Naive thymus-derived CD4-positive, alpha-beta T cell (primary cell): ENCODE measurements around the gene TESK2. TPM values are rescaled to one million over a fixed set of nuclear protein-coding genes. Genes with fewer than 3 reads are reported as not detected.

Source experiments
- ATAC-seq: fragments of 150-1000 bp; cut with Tn5 transposase; 2 replicates; pipeline ENCODE4 v1.10.0; 2021; ENCODE audit warnings: mild to moderate bottlenecking, moderate library complexity
- CTCF ChIA-PET: fragments of 350-600 bp; sonication (Branson Sonifier 250); formaldehyde crosslinking; loops from one replicate; lab custom pipeline; 2021; ENCODE audit warnings: antibody characterized with exemption; lab: Charles Lee
- POLR2A ChIA-PET: fragments of 350-600 bp; sonication (Branson Sonifier 250); formaldehyde crosslinking; loops from one replicate; lab custom pipeline; 2021; ENCODE audit warnings: antibody characterized with exemption, inconsistent platforms; lab: Charles Lee
- DNase-seq, 9 donors: peaks; one replicate each; pipeline versions ENCODE4 v3.0.0 to v3.0.0-alpha.2; 2020 to 2022; ENCODE audit warnings: mixed read lengths in 1 of 9
- H3K27ac ChIP-seq: one replicate; pipeline ENCODE4 v1.7.0; 2013; ENCODE audit warnings: mild to moderate bottlenecking, low read depth, low read length, moderate library complexity
- H3K27me3 ChIP-seq, 2 donors: one replicate each; pipeline ENCODE4 v1.7.0; 2013; ENCODE audit warnings: low read length in 2 of 2, mild to moderate bottlenecking in 2 of 2, moderate library complexity in 2 of 2; ENCODE audit not compliant: control insufficient read depth in 2 of 2, insufficient read depth in 2 of 2
- H3K36me3 ChIP-seq, 3 experiments: 1 replicate in 2 of 3; 2 replicates in 1 of 3; pipeline ENCODE4 v1.7.0; 2013; ENCODE audit warnings: low read length in 3 of 3, mild to moderate bottlenecking in 3 of 3, moderate library complexity in 1 of 3; ENCODE audit not compliant: insufficient read depth in 3 of 3, control insufficient read depth in 2 of 3
- H3K4me1 ChIP-seq, 2 donors: one replicate each; pipeline ENCODE4 v1.7.0; 2013; ENCODE audit warnings: low read length in 2 of 2, mild to moderate bottlenecking in 2 of 2, moderate library complexity in 1 of 2; ENCODE audit not compliant: control insufficient read depth in 2 of 2, insufficient read depth in 2 of 2
- H3K4me3 ChIP-seq: 2 replicates; pipeline ENCODE4 v1.7.0; 2013; ENCODE audit warnings: mild to moderate bottlenecking, low read length
- H3K9me3 ChIP-seq, 3 experiments: 1 replicate in 2 of 3; 2 replicates in 1 of 3; pipeline ENCODE4 v1.7.0; 2013; ENCODE audit warnings: low read length in 3 of 3; ENCODE audit not compliant: control insufficient read depth in 2 of 3
- H3K27ac Mint-ChIP-seq, 9 donors: one replicate each; pipeline ENCODE4 v1.8.0; 2020 to 2022; ENCODE audit warnings: mixed read lengths in 9 of 9, mild to moderate bottlenecking in 8 of 9, moderate library complexity in 5 of 9, inconsistent platforms in 2 of 9
- H3K27me3 Mint-ChIP-seq, 5 donors: one replicate each; pipeline ENCODE4 v1.8.0; 2021 to 2022; ENCODE audit warnings: mixed read lengths in 5 of 5, mild to moderate bottlenecking in 1 of 5
- H3K36me3 Mint-ChIP-seq, 5 donors: one replicate each; pipeline ENCODE4 v1.8.0; 2020 to 2022; ENCODE audit warnings: mixed read lengths in 5 of 5, mild to moderate bottlenecking in 3 of 5, inconsistent platforms in 1 of 5
- H3K4me1 Mint-ChIP-seq, 7 donors: one replicate each; pipeline ENCODE4 v1.8.0; 2020 to 2022; ENCODE audit warnings: mixed read lengths in 7 of 7, mild to moderate bottlenecking in 3 of 7, inconsistent platforms in 1 of 7
- H3K4me3 Mint-ChIP-seq, 10 donors: one replicate each; pipeline ENCODE4 v1.8.0; 2020 to 2022; ENCODE audit warnings: mild to moderate bottlenecking in 10 of 10, mixed read lengths in 10 of 10, moderate library complexity in 6 of 10, inconsistent platforms in 2 of 10
- H3K9me3 Mint-ChIP-seq, 11 donors: one replicate each; pipeline ENCODE4 v1.8.0; 2020 to 2022; ENCODE audit warnings: mixed read lengths in 11 of 11, mild to moderate bottlenecking in 4 of 11, inconsistent platforms in 1 of 11, moderate library complexity in 1 of 11
- intact Hi-C, 2 donors: fragments of 100-400 bp; cut with micrococcal nuclease; formaldehyde crosslinking; loops; one replicate each; pipeline ENCODE4 v1.15.1; 2023
- polyA plus RNA-seq, 2 donors: library from polyadenylated mRNA; unstranded; fragments of 300-500 nt; fragmentation: Illumina TruSeq; gene quantifications; one replicate each; pipeline ENCODE4 v1.2.3, GENCODE V29; 2021
- total RNA-seq, 6 experiments: library from RNA in 5 of 6; stranded (reverse) in 5 of 6; gene quantifications; 1 replicate in 5 of 6; 2 replicates in 1 of 6; pipeline ENCODE4 v1.2.3 and lab custom pipeline; 2021 to 2026

Gene TESK2
- total and polyA plus RNA-seq, 7 experiments from 2014 or later = 3.3 to 8.9 (median 6.4) TPM

DNA sequence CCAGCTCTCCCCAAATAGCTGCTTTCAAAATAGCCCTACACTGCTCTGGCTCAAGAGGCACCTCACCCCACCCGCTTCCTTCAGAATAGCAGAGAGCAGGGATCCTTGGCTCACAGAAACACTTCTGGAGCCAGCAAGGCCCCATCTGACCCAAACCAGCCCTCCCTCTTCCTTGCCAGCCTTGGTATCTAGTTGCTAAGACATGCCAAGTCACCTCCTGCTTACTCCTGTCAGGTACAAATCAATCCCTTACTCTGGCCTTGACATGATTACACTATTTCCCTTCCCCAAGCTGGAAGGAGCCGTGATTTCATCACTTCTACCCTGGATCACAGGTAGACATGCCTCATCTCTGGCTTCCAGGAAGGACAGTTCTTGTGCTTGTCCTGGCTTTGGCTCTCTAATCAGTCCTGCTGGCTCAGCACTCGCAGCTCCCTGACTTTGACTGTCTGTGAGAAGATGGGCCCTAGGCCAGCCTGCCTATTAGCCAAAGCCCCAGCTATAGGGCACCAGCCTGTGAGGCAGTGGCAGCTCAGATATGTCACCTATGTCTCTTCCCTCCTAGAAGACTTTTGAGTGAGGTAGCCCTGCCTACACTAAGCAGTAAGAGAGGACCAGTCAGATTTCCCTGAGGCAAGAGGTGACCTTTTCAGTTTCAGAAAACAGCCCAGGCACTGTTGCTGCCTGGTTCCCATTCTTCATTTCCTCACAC is 141.8 kb downstream of the TESK2 start:
- Mint-ChIP-seq H3K27me3 (no peaks in the 10 kb centered on the region), H3K27ac (peak overlapping the region in 6 of 9 donors; percentile 36 to 85 (median 62)), H3K4me1 (peaks cover 0 to 9% (median 0%) of the 10 kb centered on the region in 7 donors), H3K4me3 (no peak overlapping the region), H3K36me3 (peaks cover 0 to 10% (median 0%) of the 10 kb centered on the region in 5 donors), H3K9me3 (no peaks in the 10 kb centered on the region)
- intact Hi-C loops = no loop called here
- Histone ChIP-seq H3K36me3 (peaks cover 0 to 27% (median 6%) of the 10 kb centered on the region in 3 experiments), H3K4me3 (no peak overlapping the region), H3K27me3 (no peaks in the 10 kb centered on the region), H3K4me1 (no peaks in the 10 kb centered on the region), H3K9me3 (no peaks in the 10 kb centered on the region), H3K27ac (no peak overlapping the region)
- CTCF ChIA-PET = no interaction called here
- POLR2A ChIA-PET = interaction anchor here (0.9 kb wide), 2 partner anchors 9 to 149 kb away, joined by 3 read pairs; partner anchors contain the start of genes MUTYH and TOE1
- DNase-seq (no peak), ATAC-seq (no peak)

GRCh38 chr1:45348609-45348965 is 142.4 kb downstream of the TESK2 start:
- ChIA-PET CTCF (interaction anchor here (0.8 to 1.2 kb wide), 2 partner anchors 11 to 144 kb away, joined by 3 to 4 read pairs; no protein-coding TSS in a partner anchor), POLR2A (interaction anchor here (0.6 to 0.9 kb wide), 4 partner anchors 8 to 174 kb away, joined by 3 read pairs; partner anchors contain the start of genes MUTYH and TOE1)
- Mint-ChIP-seq H3K9me3 (no peaks in the 10 kb centered on the region), H3K27ac (peak overlapping the region in 6 of 9 donors; percentile 36 to 85 (median 52)), H3K27me3 (no peaks in the 10 kb centered on the region), H3K4me3 (no peak overlapping the region), H3K36me3 (peaks cover 0 to 12% (median 0%) of the 10 kb centered on the region in 5 donors), H3K4me1 (peaks cover 0 to 9% (median 0%) of the 10 kb centered on the region in 7 donors)
- Histone ChIP-seq H3K27ac (no peak overlapping the region), H3K36me3 (peaks cover 2 to 33% (median 6%) of the 10 kb centered on the region in 3 experiments), H3K4me1 (no peaks in the 10 kb centered on the region), H3K9me3 (no peaks in the 10 kb centered on the region), H3K4me3 (no peak overlapping the region), H3K27me3 (no peaks in the 10 kb centered on the region)
- intact Hi-C loops = no loop called here
- DNase-seq = no peak
- ATAC-seq = no peak

DNA sequence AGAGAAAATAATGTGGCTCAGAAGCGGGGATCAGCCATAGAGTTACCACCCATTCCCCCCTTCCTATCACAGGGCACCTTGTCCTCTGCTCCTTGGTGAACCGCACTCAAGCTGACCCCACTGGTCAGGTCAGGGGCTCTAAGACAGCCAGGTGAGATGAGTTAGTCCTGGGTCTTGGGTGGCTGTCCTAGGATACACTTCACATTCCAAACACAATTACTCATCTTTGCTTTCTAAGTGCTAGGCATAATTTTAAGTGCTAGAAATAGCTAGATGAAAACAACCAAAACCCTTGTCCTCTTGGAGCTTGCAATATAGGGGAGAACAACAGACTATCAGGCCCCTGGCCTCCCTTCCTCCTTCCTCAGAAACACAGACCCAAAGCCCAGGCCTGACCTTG is 142.9 kb downstream of the TESK2 start:
- Histone ChIP-seq H3K27ac (no peak overlapping the region), H3K36me3 (peaks cover 7 to 38% (median 11%) of the 10 kb centered on the region in 3 experiments), H3K27me3 (no peaks in the 10 kb centered on the region), H3K9me3 (no peaks in the 10 kb centered on the region), H3K4me1 (no peaks in the 10 kb centered on the region), H3K4me3 (no peak overlapping the region)
- DNase-seq (no peak), ATAC-seq (no peak)
- CTCF ChIA-PET = interaction anchor here (0.6 to 1.2 kb wide), 3 partner anchors 12 to 221 kb away, joined by 3 to 4 read pairs (median 3); no protein-coding TSS in a partner anchor
- H3K4me3 Mint-ChIP-seq = no peak overlapping the region
- H3K4me1 Mint-ChIP-seq = peaks cover 0 to 9% (median 1%) of the 10 kb centered on the region in 7 donors
- no peaks in the 10 kb centered on the region for H3K9me3 Mint-ChIP-seq
- H3K36me3 Mint-ChIP-seq = peaks cover 0 to 18% (median 0%) of the 10 kb centered on the region in 5 donors
- POLR2A ChIA-PET = interaction anchor here (0.6 kb wide), 2 partner anchors 168 to 174 kb away, joined by 3 read pairs; no protein-coding TSS in a partner anchor
- H3K27me3 Mint-ChIP-seq = no peaks in the 10 kb centered on the region
- intact Hi-C loops = no loop called here
- H3K27ac Mint-ChIP-seq = peak overlapping the region in 7 of 9 donors; percentile 26 to 85 (median 43)

DNA sequence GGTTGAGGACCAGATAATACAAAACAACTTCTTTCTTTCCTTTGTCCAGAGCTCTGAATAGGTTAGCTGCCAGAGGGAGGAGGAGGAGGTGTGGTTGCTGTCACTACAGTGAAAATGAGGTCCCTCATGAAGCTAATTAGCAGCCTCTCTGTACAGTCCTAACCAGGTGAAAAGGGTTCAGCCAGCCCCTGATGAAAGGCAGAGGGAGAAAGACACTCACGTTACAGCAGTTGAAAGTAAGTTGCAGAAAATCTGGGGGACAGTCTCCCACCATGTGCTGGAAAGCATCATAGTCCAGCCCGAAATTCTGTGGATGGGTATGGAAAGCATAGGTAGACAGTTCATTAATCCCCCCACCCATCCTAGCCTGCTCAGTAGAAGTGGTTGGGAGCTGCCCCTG is 144.5 kb downstream of the TESK2 start:
- H3K27ac ChIP-seq = no peak overlapping the region
- no peaks in the 10 kb centered on the region for H3K9me3 ChIP-seq
- DNase-seq (no peak), ATAC-seq (no peak)
- Mint-ChIP-seq H3K27ac (peak overlapping the region in 4 of 9 donors; percentile 6 to 71 (median 34)), H3K9me3 (no peaks in the 10 kb centered on the region), H3K27me3 (no peaks in the 10 kb centered on the region), H3K4me1 (peaks cover 6 to 21% (median 12%) of the 10 kb centered on the region in 7 donors), H3K36me3 (peaks cover 0 to 30% (median 0%) of the 10 kb centered on the region in 5 donors), H3K4me3 (no peak overlapping the region)
- intact Hi-C loops = no loop called here
- peaks cover 10 to 14% of the 10 kb centered on the region in 2 donors for H3K4me1 ChIP-seq
- CTCF ChIA-PET = interaction anchor here (0.5 to 0.6 kb wide), 2 partner anchors 314 to 333 kb away, joined by 4 to 5 read pairs; no protein-coding TSS in a partner anchor
- H3K27me3 ChIP-seq = no peaks in the 10 kb centered on the region
- no peak overlapping the region for H3K4me3 ChIP-seq
- POLR2A ChIA-PET = no interaction called here
- peaks cover 7 to 53% (median 24%) of the 10 kb centered on the region in 3 experiments for H3K36me3 ChIP-seq

GRCh38 chr1:45345014-45345413 is 145.9 kb downstream of the TESK2 start:
- H3K27me3 Mint-ChIP-seq = no peaks in the 10 kb centered on the region
- Histone ChIP-seq H3K9me3 (no peaks in the 10 kb centered on the region), H3K27me3 (no peaks in the 10 kb centered on the region), H3K36me3 (peaks cover 7 to 58% (median 24%) of the 10 kb centered on the region in 3 experiments), H3K4me3 (no peak overlapping the region), H3K27ac (no peak overlapping the region), H3K4me1 (peaks cover 21 to 25% of the 10 kb centered on the region in 2 donors)
- H3K27ac Mint-ChIP-seq = peak overlapping the region in 2 of 9 donors; percentile 34 to 72
- no peaks in the 10 kb centered on the region for H3K9me3 Mint-ChIP-seq
- H3K36me3 Mint-ChIP-seq = peaks cover 0 to 30% (median 4%) of the 10 kb centered on the region in 5 donors
- no peak for DNase-seq
- ChIA-PET CTCF (interaction anchor here (0.5 kb wide), 1 partner anchor 162 kb away, joined by 3 read pairs; no protein-coding TSS in a partner anchor), POLR2A (no interaction called here)
- ATAC-seq = no peak
- no peak overlapping the region for H3K4me3 Mint-ChIP-seq
- intact Hi-C loops = no loop called here
- peaks cover 8 to 34% (median 25%) of the 10 kb centered on the region in 7 donors for H3K4me1 Mint-ChIP-seq

- Histone ChIP-seq H3K4me3 (no peak overlapping the region), H3K27me3 (no peaks in the 10 kb centered on the region), H3K27ac (no peak overlapping the region), H3K4me1 (peaks cover 21 to 25% of the 10 kb centered on the region in 2 donors), H3K36me3 (peaks cover 7 to 60% (median 24%) of the 10 kb centered on the region in 3 experiments), H3K9me3 (no peaks in the 10 kb centered on the region)
- ATAC-seq = no peak
- Mint-ChIP-seq H3K4me1 (peaks cover 8 to 37% (median 28%) of the 10 kb centered on the region in 7 donors), H3K27ac (peak overlapping the region in 1 of 9 donors; percentile 34), H3K36me3 (peaks cover 0 to 30% (median 4%) of the 10 kb centered on the region in 5 donors), H3K4me3 (no peak overlapping the region), H3K27me3 (no peaks in the 10 kb centered on the region), H3K9me3 (no peaks in the 10 kb centered on the region)
- POLR2A ChIA-PET = interaction anchor here (1.2 kb wide), 1 partner anchor 331 kb away, joined by 3 read pairs; no protein-coding TSS in a partner anchor
- DNase-seq = no peak
- CTCF ChIA-PET = interaction anchor here (0.5 kb wide), 1 partner anchor 162 kb away, joined by 3 read pairs; no protein-coding TSS in a partner anchor
- intact Hi-C loops = loop anchor here in 1 of 2 donors (5.0 kb wide), 1 partner anchor 1988 kb away; the partner anchor contains the start of gene CMPK1
Observed at GRCh38 chr1:45344499-45344898, 146.5 kb downstream of the TESK2 start.
